HG02642 (cell line): ENCODE measurements around the gene OGFR.

Source experiments
- ATAC-seq: cut with Tn5 transposase; IDR thresholded peaks from one replicate; pipeline ENCODE4 v1.9.1; 2021; ENCODE audit warnings: mild to moderate bottlenecking; ENCODE audit not compliant: unreplicated experiment, poor library complexity

Gene OGFR

GRCh38 chr20:62813588-62813987 is 9.0 kb downstream of the OGFR start:
- no peak for ATAC-seq

- no peak for ATAC-seq
Observed at GRCh38 chr20:62814060-62814708, 9.5 kb downstream of the OGFR start.

GRCh38 chr20:62814709-62815065 is 10.1 kb downstream of the OGFR start:
- ATAC-seq = no peak

GRCh38 chr20:62815066-62815991 is 10.7 kb downstream of the OGFR start:
- no peak for ATAC-seq

GRCh38 chr20:62816031-62816883 is 11.6 kb downstream of the OGFR start:
- ATAC-seq = no peak

- no peak for ATAC-seq
Observed at GRCh38 chr20:62816884-62817873, 12.5 kb downstream of the OGFR start, which contains the start of gene COL9A3. Gene COL9A3, plus strand, starts transcription at chr20:62817050. Its CDS starts 15 bp downstream, at chr20:62817065.

GRCh38 chr20:62817975-62818591 is 13.4 kb downstream of the OGFR start:
- ATAC-seq = no peak

- ATAC-seq = no peak
Observed at GRCh38 chr20:62818592-62819493, 14.2 kb downstream of the OGFR start.

- ATAC-seq = no peak
Observed at GRCh38 chr20:62819494-62820174, 15.0 kb downstream of the OGFR start.

GRCh38 chr20:62820208-62820961 is 15.8 kb downstream of the OGFR start:
- no peak for ATAC-seq

GRCh38 chr20:62820962-62821725 is 16.5 kb downstream of the OGFR start:
- ATAC-seq = no peak

GRCh38 chr20:62821726-62822210 is 17.1 kb downstream of the OGFR start:
- ATAC-seq = no peak

- ATAC-seq = no peak
Observed at GRCh38 chr20:62822239-62822787, 17.7 kb downstream of the OGFR start.

- ATAC-seq = no peak
Observed at GRCh38 chr20:62822788-62823651, 18.4 kb downstream of the OGFR start.
